Fibroblast of mammary gland (primary cell): Measurements from ENCODE around the gene C4orf46.

ENCODE experiments used
- DNase-seq: peaks from one replicate; pipeline ENCODE4 v3.0.0-alpha.2; 2010; ENCODE audit warnings: low read depth
- H3K4me3 ChIP-seq: 2 replicates; pipeline ENCODE4 v1.5.1; 2011; ENCODE audit warnings: low read depth, mild to moderate bottlenecking, low read length, moderate library complexity; ENCODE audit not compliant: control insufficient read depth
- TF ChIP-seq, protein P1 (sequence below): conservative IDR thresholded peaks from 2 replicates; pipeline ENCODE4 v1.5.1; 2011; ENCODE audit warnings: low read depth, low read length, inconsistent platforms; ENCODE audit not compliant: control insufficient read depth, insufficient read depth

Gene C4orf46

DNA sequence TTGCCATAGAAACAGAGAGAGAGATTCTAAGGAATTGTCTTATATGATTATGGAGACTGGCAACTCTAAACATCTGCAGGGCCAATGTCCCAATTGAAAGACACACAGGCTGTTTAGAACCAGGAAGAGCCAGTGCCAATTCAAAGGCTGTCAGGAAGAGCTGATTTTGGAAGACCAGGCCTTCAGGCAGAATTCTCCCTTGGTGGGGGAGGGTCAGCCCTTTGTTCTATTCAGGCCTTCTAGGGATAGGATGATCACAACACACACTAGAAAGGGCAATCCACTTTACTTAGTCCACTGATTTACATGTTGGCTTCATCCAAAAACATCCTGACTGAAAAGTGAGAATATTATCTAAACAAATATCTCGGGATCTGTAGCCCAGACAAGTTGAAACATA lies 15.2 kb downstream of the C4orf46 start:
- TF ChIP-seq, protein P1, sequence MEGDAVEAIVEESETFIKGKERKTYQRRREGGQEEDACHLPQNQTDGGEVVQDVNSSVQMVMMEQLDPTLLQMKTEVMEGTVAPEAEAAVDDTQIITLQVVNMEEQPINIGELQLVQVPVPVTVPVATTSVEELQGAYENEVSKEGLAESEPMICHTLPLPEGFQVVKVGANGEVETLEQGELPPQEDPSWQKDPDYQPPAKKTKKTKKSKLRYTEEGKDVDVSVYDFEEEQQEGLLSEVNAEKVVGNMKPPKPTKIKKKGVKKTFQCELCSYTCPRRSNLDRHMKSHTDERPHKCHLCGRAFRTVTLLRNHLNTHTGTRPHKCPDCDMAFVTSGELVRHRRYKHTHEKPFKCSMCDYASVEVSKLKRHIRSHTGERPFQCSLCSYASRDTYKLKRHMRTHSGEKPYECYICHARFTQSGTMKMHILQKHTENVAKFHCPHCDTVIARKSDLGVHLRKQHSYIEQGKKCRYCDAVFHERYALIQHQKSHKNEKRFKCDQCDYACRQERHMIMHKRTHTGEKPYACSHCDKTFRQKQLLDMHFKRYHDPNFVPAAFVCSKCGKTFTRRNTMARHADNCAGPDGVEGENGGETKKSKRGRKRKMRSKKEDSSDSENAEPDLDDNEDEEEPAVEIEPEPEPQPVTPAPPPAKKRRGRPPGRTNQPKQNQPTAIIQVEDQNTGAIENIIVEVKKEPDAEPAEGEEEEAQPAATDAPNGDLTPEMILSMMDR, result no peak
- no peak overlapping the region for H3K4me3 ChIP-seq
- DNase-seq, result no peak

- DNase-seq, result no peak
- no peak overlapping the region for H3K4me3 ChIP-seq
- TF ChIP-seq, protein P1, result no peak
Observed at GRCh38 chr4:158652920-158653319, 18.8 kb downstream of the C4orf46 start.

- TF ChIP-seq, protein P1, result no peak
- H3K4me3 ChIP-seq, result no peak overlapping the region
- no peak for DNase-seq
Observed at GRCh38 chr4:158649111-158649680, 22.5 kb downstream of the C4orf46 start.

DNA sequence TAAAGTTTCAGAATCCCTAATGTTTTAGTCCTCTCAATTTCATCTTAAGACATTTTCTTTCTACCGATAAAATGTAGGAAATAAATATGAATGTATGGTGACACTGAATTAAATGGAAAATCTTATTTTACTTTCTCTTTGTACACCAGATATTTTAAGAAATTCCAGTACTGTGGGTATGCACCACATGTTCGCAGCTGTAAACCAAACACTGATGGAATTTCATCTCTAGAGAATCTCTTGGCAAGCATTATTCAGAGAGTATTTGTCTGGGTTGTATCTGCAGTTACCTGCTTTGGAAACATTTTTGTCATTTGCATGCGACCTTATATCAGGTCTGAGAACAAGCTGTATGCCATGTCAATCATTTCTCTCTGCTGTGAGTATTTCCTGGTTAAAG lies 26.9 kb downstream of the C4orf46 start:
- TF ChIP-seq, protein P1, result no peak
- no peak overlapping the region for H3K4me3 ChIP-seq
- DNase-seq, result no peak

- TF ChIP-seq, protein P1, result no peak
- no peak for DNase-seq
- H3K4me3 ChIP-seq, result no peak overlapping the region
Observed at GRCh38 chr4:158644356-158644755, 27.3 kb downstream of the C4orf46 start.

DNA sequence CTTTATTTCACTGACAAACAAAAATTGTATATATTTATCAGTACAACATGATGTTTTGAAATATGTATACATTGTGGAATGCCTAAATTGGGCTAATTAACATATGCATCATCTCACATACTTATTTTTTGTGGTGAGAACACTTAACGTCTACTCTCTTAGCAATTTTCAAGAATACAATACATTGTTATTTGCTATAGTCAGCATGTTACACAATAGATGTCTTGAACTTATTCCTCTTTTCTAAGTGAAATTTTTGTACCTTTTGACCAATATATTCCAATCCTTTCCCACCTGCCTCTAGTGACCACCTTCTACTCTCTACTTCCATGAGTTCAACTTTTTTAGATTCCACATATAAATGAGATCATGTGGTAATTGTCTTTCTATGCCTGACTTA lies 35.1 kb downstream of the C4orf46 start:
- no peak for DNase-seq
- TF ChIP-seq, protein P1, result no peak
- no peak overlapping the region for H3K4me3 ChIP-seq

GRCh38 chr4:158630893-158631292 lies 40.8 kb downstream of the C4orf46 start:
- peak; percentile 52 for DNase-seq
- H3K4me3 ChIP-seq, result no peak overlapping the region
- TF ChIP-seq, protein P1, result no peak
